ENCODE data around the gene C17orf50.
A peak's percentile ranks its signal among the peaks of the same experiment; 100 is the strongest.

C17orf50 gene

GRCh38 chr17:35788477-35789368, 28.0 kb downstream of the C17orf50 start:
- no peak for DNase-seq (ENCODE audit: low read depth)

DNA sequence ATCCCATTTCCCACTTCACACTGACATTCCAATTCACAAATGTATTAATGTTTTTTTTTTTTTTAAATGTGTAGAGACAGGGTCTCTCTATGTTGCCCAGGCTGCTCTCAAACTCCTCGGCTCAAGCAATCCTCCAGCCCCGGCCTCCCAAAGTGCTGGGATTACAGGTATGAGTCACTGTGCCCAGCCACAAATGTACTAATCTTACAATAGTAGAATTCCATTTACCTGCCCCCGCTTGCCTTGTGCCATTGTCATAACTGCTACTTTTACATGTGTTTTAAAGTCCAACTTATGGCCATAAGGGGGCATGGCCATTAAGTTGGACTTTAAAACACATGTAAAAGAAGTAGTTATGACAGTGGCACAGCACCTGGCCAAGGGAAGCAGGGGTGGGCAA, 30.2 kb downstream of the C17orf50 start:
- no peak for DNase-seq (ENCODE audit: low read depth)

DNA sequence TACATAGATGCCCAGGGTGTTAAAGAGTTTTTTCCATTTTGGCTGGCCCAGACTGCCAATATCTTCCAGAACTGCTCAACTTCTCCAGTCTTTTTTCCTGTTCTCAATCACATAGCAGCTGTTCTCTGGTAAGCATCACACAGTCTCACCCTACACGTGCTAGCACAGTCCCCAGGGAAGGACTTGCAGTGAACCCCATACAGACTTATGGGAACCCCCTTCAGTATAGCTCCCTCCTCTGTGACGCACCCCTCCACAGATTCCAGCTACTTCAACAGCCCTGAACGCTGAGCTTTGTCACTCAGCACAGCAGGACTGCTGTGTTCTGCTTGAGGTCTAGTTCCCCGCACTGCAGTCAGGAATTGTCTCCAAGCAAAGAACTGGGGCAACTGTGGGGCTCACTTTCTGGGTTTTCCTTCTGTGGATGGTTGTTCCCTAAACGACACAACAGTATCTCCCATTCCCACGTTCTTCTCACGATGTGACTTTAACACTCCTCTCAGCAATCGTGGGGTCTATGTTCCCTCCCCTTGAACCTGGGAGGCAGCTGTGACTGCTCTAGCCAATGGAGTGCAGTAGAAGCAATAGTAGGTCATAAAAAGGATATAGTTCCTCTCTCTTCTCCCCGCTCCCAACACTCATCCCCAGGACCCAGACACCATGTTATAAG, 31.1 kb downstream of the C17orf50 start:
- no peak for DNase-seq (ENCODE audit: low read depth)

GRCh38 chr17:35793257-35793656, 32.6 kb downstream of the C17orf50 start:
- DNase-seq (ENCODE audit: low read depth) = no peak

GRCh38 chr17:35795007-35795870, 34.6 kb downstream of the C17orf50 start, which contains the start of gene MMP28:
Gene MMP28, minus strand, starts transcription at chr17:35795641. Its CDS starts 264 bp downstream, at chr17:35795377.
- no peak for DNase-seq (ENCODE audit: low read depth)

GRCh38 chr17:35795871-35796265, 35.2 kb downstream of the C17orf50 start:
- no peak for DNase-seq (ENCODE audit: low read depth)

DNA sequence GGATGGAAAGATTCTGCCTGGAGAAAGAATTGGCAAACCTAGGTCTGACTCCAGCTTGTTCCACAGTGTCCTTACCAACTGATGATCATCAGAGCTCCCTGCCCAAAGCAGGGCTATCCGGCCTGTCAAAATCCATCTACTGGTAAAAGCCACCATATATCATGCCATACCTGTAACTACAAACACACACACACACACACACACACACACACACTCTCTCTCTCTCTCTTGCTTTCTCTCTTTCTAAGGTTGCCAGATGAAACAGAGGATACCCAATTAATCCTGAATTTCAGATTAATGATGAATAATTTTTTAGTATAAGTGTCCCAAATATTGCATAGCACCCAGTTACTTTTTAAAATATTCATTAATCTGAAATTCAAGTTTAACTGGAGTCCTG, 36.3 kb downstream of the C17orf50 start:
- DNase-seq (ENCODE audit: low read depth) = no peak

- DNase-seq (ENCODE audit: low read depth) = no peak
Measured at GRCh38 chr17:35797370-35797769, 36.7 kb downstream of the C17orf50 start.

GRCh38 chr17:35797918-35798317, 37.2 kb downstream of the C17orf50 start:
- DNase-seq (ENCODE audit: low read depth) = no peak

- no peak for DNase-seq (ENCODE audit: low read depth)
Measured at GRCh38 chr17:35799942-35800341, 39.3 kb downstream of the C17orf50 start.

DNA sequence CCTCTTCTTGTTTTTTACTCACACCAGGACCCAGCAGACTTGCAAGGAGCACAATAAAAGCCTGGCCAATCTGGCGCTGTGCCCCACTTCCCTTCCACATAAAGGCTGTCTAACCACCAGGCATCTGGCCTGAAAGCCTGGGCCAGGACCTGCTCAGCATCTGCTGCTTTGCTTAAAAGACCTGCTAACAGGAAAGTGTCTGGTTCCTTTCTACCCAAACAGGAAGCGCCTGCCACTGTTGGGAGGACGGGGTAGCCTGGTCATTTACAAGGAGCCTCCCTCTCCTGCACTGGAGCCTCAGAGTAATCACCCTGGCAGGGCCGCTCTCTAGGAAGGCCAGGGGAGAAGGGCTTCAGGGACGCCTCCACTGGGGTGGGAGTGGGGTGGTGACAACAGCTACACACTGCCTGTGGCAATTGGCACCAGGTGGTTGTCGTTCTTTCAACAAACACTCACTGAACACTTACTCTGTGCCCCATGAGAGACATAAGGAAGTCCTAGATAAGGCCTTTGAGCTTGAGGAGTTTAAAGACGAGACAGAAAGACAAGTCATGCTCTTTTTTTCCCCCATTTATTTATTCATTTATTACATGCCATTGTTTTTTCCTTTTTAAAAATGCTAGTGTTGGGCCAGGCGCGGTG, 41.0 kb downstream of the C17orf50 start:
- DNase-seq (ENCODE audit: low read depth) = no peak

GRCh38 chr17:35804658-35805192, 44.0 kb downstream of the C17orf50 start:
- DNase-seq (ENCODE audit: low read depth) = no peak

- DNase-seq (ENCODE audit: low read depth) = no peak
Measured at GRCh38 chr17:35807371-35808144, 46.9 kb downstream of the C17orf50 start.

GRCh38 chr17:35808240-35808961, 47.7 kb downstream of the C17orf50 start:
- no peak for DNase-seq (ENCODE audit: low read depth)

DNA sequence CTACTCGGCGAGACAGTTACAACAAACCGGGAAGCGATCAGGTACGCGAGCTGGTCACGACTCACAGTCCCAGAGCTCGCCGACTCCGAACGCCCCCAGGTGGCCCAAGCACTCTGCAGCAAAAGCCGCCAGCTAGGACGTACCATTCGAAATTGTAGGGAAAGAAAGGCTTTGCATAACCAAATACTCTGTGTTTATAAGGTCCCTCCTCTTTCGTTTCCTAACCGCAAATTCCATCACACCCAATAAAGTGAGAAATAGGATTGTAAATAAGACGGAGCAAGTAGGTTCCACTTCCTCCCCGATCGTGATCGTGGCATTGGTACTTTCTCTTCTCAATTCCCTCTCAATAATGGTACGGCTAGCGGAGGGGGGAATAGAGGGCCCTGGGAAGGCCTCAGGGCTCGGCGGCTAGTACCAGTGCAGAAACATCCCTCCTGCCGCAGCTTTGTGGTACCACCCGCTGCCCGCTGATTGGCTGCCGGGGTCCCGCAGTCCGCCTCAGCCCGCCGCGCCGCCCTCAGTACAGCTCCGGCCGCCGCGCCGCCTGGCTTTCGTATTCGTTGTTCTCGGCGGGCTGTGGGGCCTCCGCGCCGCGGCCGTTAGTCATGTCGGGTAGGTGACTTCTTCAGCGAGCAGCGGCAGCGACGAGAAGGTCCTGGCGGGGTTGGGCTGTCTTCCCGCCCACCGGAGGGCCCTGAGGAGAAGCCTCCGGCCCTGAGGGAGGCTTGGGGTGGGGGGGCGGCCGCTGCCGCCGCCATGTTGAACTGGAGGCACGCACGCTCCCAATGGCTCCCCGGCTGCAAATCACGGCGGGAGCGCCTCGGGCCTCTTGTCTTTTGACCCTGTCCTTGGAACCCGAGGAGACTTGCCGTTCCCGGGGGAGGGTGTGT, 48.5 kb downstream of the C17orf50 start, which contains the start of gene TAF15:
TAF15 (plus strand) TSS at position 523 of the 893 bp plus-strand sequence; CDS start at position 609, 86 bp downstream.
- peak; percentile 82 for DNase-seq (ENCODE audit: low read depth)

DNA sequence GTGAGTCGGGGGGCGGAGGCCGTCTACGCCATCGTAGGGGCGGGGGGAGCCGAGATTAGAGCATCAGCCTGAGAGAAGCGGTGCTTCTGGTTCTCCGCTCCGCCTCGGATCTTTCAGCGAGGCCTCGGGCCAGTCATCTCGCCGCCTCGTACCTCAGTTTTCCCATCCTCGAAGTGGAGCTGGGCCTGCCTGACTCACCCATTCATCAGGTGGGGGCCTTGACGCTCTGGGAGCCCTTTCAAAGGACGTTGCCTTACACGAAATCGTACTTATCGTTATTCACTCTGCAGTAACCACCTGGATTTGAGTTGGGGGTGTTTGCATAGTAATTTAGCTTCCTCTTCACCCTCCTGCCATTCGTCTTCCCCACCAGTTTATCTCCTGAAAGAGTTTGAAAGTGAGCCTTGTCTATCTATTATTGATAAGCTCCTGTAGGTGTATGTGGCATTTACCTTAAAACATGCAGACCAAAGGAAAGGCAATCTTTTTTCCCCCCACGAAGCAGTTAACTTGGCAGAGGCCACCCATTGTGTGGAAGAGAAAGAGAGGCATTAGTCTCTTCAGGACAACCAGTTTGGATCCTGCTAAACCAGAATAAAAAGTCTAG, 49.3 kb downstream of the C17orf50 start:
- DNase-seq (ENCODE audit: low read depth) = no peak

GRCh38 chr17:35811759-35812158, 51.1 kb downstream of the C17orf50 start:
- no peak for DNase-seq (ENCODE audit: low read depth)

DNA sequence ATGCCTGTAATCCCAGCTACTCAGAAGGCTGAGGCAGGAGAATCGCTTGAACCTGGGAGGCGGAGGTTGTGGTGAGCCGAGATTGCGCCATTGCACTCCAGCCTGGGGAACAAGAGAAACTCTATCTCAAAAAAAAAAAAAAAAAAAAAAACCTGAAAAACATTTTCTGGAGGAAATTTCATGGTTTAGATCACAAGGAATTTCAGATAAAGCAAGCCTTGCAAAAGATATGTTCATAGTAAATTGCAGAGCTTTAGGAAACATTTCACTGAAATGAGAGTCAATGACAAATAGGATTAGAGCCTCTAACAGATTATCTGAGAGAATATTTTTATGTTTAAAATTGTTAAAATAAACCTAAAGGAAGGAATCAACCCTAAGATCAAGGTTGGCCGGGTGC, 51.8 kb downstream of the C17orf50 start:
- no peak for DNase-seq (ENCODE audit: low read depth)

Data from stimulated activated CD8-positive, alpha-beta memory T cell treated with anti-CD3 and anti-CD28 coated beads, Interleukin-15, amount 100 ng/mL, for 24 hours (primary cell).